ACHN (cell line): ENCODE results near the gene YIF1B.
"Not testable (repeated sequence)": the region's sequence is repeated elsewhere in the genome, so short reads cannot be mapped to it uniquely, and the experiment has no call there.

Experiments used
- DNase-seq: peaks from one replicate; pipeline ENCODE4 v3.0.0-alpha.2; 2015
- in situ Hi-C: cut with HindIII; loops from 2 replicates; pipeline ENCODE4 v1.10.0; 2017; ENCODE audit warnings: low sequenced_read_pairs, low pct_ligation_motif_present, low pct_unique_long_range_greater_than_20kb

YIF1B gene, protein sequence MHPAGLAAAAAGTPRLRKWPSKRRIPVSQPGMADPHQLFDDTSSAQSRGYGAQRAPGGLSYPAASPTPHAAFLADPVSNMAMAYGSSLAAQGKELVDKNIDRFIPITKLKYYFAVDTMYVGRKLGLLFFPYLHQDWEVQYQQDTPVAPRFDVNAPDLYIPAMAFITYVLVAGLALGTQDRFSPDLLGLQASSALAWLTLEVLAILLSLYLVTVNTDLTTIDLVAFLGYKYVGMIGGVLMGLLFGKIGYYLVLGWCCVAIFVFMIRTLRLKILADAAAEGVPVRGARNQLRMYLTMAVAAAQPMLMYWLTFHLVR

DNA sequence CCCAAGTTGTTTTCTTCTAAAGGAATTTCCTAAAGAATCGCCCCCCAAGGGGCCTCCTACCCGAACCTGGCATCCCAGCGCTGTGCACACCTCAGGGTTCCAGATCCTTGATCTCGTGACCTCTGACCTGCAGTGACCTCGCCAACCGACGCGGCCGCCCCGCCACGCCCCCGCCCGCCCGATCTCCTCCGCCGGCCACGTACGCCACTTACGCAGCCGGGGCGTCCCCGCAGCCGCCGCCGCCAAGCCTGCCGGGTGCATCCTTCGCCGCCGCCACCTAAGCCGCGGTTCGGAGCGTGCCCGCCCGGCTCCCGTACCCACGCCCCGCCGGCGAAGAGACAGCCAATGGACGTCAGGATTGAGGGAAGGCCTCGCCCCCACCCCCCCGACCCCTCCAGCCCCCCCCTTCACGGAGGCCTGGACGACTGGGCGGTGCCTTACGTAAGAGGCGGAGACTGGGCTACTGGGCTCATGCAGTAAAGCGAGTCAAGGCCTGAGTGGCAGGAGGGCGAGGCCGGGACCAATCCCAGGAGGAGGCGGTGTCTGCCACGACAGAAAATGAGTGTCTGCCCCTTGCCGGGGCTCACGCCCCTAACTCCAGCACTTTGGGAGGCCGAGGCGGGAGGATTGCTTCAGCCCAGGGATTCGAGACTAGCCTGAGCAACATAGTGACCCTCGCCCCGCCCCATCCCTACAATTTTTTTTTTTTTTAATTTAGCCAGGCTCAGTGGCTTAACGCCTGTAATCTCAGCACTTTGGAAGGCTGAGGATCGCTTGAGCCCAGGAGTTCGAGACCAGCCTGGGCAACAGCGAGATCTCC is at the start of gene YIF1B:
TSS of gene YIF1B (minus strand) at position 291 of the 820 bp plus-strand sequence. CDS start at position 261, 30 bp downstream.
- in situ Hi-C loops: no loop called here
- DNase-seq: peak; percentile 95

DNA sequence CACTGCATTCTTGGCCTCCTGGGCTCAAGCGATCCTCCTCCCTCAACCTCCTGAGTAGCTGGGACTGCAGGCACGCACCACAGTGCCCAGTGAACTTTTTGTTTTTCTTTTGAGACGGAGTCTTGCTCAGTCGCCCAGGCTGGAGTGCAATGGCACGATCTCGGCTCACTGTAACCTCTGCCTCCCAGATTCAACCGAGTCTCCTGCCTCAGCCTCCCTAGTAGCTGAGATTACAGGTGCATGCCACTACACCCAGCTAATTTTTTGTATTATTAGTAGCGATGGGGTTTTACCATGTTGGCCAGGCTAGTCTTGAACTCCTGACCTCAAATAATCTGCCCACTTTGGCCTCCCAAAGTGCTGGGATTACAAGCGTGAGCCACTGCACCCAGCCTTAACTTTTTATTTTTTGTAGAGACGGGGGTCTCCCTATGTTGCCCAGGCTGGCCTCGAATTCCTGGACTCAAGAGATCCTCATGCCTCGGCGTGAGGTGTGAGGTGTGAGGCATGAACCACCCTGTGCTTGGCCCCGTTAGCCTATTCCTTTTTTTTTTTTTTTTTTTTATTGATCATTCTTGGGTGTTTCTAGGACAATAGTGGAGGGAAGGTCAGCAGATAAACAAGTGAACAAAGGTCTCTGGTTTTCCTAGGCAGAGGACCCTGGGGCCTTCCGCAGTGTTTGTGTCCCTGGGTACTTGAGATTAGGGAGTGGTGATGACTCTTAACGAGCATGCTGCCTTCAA is 47.4 kb upstream of the YIF1B start:
- in situ Hi-C loops, DNase-seq: not testable (repeated sequence)

DNA sequence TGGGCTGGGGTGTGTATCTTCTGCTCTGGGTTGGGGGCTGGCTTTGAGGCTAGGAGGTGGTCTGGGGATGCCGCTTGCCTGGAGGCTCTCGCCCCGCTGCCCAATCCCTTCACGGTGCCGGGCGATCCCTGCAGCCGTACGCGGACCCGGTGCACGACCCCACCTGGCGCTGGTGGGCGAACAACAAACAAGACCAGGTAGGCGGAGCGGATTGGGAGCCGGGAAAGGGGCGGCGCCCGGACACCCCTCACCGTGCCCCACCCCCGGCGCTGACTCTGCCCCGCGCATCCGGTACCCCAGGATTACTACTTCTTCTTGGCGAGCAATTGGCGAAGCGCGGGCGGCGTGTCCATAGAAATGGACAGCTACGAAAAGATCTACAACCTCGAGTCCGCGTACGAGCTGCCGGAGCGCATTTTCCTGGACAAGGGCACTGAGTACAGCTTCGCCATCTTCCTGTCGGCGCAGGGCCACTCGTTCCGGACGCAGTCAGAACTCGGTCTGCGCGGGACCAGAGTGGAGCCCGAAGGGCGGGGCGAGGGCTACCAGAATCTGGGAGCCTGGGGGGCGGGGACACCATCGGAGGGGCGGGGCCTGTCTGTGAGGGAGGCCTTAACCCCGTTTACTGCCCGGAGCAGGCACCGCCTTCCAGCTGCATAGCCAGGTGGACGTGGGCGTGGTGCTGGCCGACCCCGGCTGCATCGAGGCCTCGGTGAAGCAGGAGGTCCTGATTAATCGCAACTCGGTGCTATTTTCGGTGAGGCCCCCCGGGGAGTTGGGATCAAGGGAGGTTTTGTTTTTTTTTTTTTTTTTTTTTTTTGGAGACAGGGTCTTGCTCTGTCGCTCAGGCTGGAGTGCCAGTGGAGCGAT is 46.6 kb upstream of the YIF1B start:
- in situ Hi-C loops: no loop called here
- DNase-seq: peak; percentile 75

DNA sequence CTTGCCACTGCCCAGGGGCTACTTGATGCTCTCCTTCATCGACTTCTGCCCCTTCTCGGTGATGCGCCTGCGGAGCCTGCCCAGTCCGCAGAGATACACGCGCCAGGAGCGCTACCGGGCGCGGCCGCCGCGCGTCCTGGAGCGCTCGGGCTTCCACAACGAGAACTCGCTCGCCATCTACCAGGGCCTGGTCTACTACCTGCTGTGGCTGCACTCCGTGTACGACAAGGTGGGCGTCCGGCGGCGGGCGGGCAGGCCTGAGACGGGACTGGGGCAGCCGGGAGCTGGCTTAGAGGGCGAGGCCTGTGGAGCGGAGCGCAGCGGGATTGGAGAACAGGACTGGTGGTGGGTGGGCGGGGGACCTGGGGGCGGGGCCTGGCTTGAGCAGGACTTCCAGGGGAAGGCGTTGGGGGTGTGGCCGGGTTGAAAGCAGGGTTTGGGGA is 45.9 kb upstream of the YIF1B start:
- in situ Hi-C loops: no loop called here
- peak; percentile 82 for DNase-seq

DNA sequence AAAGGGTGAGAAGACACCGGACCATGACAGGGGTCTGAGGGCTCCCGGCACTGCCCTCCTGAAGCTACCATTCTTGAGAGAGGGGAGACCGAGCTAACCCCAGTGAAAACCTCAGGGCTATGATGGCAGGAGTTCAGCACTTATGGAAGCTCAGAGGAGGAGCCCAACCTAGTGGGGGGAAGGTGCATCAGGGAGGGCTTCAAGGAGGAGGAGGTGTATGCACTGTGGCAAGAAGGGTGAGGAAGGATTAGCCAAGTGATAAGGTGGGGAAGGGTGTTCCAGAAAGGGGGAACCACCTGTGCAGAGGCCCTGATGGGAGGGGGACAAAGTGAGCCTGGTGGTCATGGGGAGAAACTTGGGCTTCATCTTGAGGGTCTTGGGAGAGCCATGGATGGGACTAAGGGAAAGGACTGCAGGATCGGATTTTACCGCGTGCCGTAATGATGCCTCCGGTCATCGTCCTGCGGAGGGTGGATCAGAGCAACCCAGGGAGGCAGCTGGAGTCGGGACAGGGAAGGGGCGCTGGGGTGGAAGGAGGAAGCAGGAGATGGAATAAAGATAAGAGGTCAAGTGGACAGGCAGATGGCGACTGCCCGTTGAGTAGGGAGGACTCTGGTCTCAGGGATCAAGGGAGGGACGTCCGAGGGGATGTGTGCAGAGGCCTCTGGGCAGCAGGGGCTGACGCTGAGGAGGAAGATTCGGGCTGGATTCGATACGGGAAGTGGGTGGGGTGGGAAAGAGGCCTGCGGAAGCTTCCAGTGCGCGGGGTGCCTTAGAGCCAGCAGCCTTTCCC is 45.3 kb upstream of the YIF1B start:
- in situ Hi-C loops: no loop called here
- no peak for DNase-seq

DNA sequence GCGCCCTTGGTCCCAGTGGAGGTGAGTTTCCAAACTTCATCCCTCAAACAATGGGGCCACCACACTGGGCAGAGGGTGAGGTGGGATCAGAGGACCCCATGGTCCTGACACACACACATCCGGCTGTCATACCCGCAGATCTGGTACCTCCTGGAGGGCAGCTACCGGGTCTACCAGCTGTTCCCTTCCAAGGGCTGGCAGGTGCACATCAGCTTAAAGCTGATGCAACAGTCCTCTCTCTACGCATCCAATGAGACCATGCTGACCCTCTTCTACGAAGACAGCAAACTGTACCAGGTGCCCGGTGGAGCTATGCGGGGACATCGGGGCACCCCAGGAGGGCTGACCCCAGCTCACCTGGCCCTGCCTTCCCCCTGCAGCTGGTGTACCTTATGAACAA is 44.6 kb upstream of the YIF1B start:
- no peak for DNase-seq
- in situ Hi-C loops: no loop called here

DNA sequence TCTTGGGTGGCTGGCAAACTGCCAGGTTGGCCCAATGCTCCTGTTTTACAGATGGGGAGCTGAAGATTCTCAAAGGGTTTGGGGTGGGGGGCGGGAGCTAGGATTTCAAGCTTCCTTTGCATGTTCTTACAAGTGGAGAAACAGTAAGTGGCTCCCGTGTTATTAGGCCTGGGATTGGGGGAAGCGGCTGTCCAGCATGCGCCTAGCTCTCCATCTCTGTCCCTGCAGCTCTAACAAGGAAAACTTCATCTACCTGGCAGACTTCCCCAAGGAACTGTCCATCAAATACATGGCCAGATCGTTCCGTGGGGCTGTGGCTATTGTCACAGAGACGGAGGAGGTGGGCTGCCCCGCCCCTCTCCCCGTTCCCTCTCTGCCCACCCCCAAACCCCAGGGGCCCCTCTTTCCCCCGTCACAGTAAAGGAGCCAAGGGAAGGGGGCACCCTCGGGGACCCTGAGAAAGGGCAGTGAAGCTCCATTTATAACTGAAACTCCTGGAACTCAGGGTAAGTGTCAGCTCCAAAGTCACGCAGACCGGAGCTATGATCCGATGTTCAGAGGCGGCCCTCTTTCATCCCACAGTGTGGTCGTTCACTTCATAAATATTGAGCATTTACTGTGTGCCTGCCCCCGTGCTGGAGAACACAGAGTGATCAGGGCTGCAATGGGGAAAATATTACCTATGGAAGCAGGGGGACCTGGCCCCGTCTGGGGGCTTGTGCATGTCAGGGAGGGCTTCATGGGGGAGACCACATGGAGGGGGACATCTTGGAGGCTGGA is 43.7 kb upstream of the YIF1B start:
- no peak for DNase-seq
- in situ Hi-C loops: no loop called here

DNA sequence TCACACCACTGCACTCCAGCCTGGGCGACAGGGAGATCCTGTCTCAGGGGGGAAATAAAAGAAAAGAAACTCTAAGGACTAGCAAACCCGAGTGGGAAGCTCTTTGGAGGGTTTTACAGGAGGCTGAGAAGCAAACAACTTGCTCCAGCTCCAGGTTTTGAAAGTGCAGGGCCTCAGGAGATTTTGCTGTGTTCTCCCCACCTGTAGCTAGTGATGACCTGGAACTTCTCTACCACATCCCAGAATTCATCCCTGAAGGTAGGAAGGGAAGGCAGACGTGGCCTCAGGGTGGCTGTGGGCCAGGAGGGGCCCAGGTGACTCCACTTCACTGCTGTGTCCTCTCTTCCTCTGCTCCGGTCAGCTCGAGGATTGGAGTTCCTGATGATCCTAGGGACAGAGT is 42.3 kb upstream of the YIF1B start:
- DNase-seq: no peak
- in situ Hi-C loops: no loop called here

DNA sequence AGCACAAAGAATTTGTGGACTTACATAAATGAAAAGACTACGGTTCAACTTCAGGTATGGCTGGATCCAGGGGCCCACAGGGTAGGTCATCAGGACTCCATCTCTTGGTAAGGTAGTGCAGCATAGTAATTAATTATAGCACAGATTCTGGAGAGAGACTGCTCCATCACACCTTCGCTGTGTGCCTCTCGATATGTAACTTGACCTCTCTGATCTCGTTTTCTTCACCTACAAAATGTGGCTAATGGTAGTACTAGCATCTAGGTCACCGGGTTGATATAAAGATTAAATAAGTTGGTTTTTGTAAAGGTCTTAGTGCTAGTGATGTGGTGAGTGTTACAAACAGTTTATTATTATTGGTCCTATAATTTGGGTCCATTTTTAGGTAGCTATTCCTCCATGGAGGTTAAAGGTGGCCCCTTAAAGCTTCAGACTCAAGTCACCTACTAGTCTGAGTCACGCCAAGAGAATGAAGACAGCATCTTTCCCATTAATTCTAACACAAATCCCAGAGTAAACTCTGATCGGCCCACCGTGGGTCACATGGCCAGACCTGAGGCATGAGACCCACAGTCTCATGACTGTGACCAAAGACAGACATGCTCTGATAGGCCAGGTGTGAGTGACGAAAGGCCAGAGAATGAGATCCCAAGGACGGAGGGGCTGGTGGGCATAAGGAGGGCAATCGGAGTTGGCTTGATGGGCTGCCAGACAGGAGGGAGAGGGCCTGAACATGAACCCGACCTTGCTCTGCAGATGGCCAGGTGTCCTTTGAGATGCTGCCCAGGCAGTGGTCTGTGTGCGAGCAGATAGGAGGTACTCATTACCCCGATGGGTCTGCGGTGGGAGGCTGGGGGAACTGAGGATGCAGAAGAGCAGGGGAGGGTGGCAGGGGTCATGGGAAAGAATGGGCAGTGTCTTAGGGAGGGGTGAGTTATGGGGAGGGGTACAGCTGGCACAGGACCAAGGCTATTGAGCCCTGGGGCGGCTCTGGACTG is 40.3 kb upstream of the YIF1B start:
- DNase-seq: no peak
- in situ Hi-C loops: no loop called here

DNA sequence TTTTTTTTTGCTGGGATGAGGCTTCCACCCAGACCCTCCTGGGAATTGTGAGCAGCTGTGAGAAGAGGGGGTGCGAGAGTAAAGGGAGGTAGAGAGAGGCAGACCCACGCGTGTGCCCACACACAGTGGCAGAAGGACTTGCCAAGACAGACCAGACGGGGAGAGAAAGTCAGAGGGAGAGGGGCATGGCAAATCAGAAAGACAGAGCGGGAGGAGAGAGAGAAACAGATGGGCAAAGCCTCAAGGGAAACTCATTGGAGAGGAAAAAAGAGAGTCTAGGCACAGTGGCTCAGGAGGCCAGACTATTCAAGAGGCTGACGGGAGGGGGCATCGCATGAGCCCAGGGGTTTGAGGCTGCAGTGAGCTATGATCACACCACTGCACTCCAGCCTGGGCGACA is 36.9 kb upstream of the YIF1B start:
- in situ Hi-C loops: no loop called here
- no peak for DNase-seq

DNA sequence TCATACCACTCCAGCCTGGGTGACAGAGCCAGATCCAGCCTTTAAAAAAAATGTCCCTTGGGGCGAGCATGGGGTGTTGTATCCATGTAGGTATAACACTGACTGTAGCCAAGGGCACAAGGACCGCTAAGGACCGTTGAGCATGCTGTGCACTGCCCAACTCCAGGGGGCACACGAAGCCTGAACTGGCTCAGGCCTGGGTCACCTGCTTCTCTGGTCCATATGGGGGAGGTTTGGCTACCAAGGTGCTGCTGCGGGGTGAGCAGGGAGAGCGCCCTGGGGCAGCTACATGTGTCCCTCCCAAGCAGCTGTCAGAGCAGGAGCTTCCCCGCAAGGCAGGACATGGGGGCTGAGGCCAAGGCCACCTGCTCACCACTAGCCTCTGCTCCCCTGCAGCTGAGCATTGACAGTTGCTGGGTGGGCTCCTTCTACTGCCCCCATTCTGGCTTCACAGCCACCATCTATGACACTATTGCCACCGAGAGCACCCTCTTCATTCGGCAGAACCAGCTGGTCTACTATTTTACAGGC is 36.2 kb upstream of the YIF1B start:
- no peak for DNase-seq
- in situ Hi-C loops: no loop called here

DNA sequence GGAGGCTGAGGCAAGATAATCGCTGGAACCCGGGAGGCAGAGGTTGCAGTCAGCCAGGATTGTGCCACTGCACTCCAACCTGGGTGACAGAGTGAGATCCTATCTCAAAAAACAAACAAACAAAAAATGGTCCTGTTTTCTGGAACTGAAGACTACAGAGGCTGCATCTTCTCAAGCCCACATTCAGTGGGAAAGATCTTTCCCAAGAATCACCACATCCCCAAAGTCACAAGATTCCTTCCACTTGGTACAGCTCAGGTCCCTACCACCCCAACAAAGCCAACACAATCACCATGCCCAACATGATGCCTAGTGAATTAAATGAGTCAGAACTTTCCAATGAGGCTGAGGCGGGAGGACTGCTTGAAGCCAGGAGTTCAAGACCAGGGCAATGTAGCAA is 35.1 kb upstream of the YIF1B start:
- in situ Hi-C loops: no loop called here
- no peak for DNase-seq

DNA sequence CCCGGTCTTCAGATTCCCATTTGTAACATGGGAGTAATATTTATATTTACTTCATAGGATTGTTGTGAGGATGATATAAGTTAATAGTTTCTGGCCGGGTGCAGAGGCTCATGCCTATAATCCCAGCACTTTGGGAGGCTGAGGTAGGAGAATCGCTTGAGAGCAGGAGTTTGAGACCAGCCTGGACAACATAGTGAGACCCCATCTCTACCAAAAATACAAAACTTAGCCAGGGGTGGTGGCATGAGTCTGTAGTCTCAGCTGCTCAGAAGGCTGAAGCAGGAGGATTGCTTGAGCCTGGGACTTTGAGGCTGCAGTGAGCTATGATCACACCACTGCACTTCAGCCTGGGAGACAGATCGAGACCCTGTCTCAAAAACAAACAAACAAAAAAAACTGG is 31.1 kb upstream of the YIF1B start:
- in situ Hi-C loops: no loop called here

DNA sequence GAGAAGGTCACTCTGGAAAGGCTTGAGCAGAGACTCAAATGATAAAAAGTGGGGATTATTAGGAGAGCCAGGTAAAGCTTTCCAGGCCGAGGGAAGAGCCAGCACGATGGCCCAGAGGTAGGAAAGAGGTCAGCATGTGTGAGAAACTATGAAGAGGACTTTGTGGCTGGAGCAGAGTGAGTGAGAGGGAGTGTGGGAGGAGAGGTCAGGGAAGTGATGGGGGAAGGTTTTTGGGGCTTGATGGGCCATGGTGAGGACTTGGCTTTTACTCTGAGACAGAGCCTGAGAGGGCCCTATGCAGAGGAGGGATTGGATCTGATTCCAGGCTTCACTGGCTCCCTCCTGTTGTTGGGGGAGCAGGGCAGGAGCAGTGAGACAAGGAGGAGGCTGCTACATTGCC is 25.2 kb upstream of the YIF1B start:
- in situ Hi-C loops: no loop called here
- no peak for DNase-seq

More for the DNA sequence above, 31.1 kb upstream of the YIF1B start:
- no peak for DNase-seq

DNA sequence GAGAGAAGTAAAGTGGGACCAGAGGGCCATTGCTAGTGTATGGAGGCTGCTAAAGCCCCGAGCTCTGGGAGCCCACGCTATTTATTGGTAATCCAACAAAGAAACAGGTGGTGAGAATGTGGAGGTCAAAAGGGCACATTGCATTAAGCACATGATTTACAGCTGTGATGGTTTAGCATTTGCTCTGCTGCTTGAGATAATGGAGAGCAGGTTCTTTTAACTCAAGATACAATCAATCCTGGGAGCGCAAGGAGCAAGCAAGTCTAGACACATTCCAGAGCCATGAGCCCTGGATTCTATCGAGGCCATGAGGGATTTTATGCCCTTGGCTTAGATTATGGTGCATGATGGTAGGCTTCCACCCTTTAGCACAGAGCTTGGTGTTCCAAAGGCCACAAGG is 23.3 kb upstream of the YIF1B start:
- DNase-seq, in situ Hi-C loops: not testable (repeated sequence)

DNA sequence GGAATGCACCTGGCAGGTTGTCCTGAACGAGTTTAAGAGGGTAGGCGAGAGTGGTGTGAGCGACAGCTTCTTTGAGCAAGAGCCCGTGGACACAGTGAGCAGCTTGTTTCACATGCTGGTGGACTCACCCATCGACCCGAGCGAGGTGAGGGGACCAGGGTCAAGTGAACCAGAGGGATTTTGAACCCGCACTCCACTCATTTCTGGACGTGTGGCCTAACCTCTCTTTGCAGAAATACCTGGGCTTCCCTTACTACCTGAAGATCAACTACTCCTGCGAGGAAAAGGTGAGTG is 21.6 kb upstream of the YIF1B start:
- in situ Hi-C loops: no loop called here
- DNase-seq: no peak
